Nucleus accumbens (tissue), 56 donors: ENCODE measurements around the gene SH2D2A.
A peak's percentile ranks its signal among the peaks of the same experiment; 100 is the strongest.

Source experiments
- DNase-seq, 56 donors: peaks; one replicate each; lab custom pipeline; 2025; lab: John Stamatoyannopoulos, UW

SH2D2A gene

DNA sequence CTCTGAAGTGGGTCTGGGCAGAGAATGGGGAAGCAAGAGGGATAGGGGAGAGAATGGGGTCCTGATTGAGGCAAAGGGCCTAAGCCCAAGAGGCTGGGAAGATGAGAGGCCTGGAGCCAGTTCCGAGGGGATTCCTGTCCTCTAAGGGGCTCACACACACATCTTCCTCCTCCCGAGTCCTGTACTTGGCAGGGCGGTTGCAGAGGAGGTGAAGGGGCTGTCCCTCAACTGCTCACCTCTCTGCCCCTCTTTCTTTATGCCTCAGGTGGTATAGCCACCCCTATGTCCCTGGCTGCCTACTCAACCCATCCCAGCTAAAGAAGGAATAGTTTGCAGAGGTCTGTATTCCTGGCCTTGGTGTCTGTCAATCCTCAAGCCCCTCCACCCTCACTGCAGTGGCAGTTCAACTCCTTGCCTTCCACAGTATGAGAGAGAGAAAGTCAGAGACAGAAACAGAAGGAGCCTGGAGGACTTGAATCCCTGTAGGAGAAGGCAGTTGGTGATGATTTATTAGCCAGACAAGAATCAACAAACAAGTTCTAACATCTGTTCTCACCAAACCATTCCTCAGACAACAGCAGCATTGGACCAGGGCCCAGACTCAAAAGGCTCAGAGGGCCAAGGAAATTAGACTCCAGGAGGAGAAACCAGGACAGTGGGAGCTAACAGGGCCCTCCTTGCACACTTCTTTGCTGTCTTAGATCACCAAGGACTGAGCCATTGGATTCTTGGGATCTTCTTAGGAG lies 10.7 kb downstream of the SH2D2A start:
- DNase-seq: no peak

DNA sequence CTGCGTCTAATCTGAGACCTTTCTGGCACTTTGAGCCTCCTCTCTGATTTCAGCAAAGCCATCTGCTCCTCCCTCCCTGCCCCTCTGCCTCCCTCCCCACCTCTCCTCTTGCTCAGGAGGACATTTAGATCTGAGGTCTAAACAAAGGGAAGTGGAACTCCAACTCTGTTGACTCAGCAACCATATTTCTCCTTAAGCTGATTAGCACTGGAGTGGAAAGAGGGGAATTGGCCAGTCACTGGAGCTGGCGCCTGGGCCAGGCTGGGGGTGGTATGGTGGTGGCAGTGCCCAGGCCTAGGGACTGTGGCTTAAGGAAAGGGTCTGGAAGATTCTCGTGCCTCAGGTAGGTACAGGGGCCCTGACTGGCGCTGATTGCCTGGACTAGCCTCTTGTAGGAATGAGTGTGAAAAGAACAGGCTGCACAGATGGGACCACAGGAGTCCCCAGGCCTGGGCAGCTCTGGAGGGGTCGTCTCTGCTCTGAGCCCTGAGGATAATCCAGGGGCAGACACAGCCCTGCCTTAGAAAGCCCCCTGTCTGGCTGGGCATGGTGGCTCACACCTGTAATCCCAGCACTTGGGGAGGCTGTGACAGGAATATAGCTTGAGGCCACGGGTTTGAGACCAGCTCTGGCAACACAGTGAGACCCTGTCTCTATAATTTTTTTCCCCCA lies 11.9 kb downstream of the SH2D2A start:
- DNase-seq: peak in 8 of 56 donors; percentile 5 to 45 (median 20)

DNA sequence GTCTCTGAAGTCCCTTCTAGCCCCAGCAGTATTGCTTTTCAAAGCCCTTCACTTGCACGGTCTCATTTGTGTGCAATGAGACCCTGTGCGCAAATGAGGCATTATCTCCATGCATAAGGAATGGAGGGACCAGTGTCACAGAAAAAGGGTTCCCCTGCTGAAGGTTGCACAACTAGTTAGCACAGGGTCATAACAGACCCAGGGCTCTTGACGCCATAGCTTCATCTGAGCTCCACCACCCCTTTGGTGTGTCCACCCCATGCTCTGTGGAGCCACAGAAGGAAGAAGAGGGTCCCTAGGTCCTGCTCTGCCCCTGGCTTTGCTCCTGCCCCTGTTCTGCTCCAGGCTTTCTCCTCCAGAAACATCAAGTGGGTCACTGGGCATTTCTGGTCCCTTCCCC lies 12.6 kb downstream of the SH2D2A start:
- DNase-seq: no peak

DNA sequence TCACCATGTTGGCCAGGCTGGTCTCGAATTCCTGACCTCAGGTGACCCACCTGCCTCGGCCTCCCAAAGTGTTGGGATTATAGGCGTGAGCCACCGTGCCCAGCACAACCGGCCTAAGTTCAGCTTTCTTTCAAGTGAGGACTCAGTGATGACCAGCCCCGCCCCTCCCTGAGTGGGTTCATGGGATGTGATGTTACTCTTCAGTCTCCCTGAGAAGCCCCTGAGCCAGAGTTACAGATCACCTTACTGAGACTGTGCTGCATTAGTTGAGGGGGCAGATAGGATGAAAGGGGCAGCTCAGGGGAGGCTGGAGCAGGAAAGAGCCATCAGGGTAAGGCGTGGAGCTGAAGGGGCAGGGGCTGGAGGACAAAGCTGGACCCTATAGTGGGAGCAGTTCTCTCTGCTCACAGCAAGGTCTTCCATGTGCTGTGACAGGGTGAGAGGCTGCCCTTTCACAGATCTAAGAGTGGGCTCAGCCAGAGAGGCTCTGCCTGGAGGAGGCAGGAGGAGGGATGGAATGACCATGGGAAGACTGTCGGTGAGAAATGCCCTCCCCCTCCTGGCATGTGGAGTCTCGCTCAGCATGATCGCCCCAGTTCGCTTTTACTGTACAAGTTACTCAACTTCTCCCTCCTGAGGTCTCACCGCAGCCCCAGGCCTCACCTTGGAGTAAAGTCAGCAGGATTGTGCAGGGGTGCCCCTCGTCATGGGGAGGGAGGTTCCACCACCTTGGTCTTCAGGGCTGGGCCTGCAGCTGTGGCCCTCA lies 13.4 kb downstream of the SH2D2A start:
- no peak for DNase-seq

DNA sequence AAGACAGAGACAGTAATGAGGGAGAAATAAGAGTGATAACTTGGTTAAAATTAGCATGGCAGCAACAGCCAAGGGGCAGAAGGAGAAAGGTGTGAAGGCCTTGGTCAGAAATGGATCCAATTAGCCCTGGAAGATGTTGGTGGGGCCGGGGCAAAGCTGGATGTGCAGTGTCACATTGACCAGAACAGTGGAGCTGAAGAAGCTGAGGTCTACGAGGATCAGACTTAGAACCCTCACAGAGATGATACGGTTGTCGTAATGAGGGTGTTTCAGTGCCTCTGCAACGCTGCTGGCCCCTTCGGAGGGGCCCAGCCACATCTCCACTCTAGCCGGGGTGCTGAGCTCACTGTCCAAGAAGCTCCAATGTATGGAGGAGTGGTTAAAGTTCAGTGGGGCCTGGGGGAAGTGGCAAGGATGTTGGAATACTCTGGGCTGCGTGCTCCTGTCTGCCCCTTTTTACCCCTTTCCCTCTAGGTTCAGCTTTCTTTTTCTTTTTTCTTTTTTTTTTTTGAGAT lies 14.2 kb downstream of the SH2D2A start:
- no peak for DNase-seq

DNA sequence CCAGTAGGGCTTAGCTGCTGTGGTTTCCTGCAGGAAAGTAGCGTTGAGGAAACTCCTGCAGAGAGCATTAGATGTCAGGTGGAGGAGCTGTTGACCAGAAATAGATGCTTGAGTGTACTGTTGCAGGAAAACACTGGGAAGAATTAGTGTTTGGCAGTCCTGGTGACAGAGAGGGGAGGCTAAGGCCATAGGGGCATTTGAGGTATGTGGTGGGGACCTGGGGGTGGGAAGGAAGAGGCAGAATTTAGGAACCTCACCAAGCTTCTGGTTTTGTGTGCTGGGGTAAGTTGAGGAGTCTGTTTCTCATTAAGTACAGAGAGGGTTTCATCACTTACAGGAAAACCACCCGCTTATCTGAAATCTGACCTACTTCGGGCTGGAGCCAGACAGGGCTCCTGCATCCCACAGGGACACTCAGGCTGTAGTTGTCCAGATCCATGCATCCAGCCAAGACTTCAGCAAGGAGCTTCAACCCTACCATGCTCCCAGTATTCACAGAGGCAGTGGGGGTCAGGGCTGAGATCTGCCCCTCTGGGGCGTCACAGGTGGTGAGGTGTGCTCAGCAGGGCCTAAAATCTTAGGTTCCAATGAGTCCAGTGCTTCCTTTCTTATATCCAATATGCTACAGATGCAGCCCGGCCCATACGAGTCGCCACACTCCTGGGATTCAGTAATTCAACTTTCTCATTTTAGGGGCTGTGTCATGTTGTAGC lies 15.1 kb downstream of the SH2D2A start:
- no peak for DNase-seq

DNA sequence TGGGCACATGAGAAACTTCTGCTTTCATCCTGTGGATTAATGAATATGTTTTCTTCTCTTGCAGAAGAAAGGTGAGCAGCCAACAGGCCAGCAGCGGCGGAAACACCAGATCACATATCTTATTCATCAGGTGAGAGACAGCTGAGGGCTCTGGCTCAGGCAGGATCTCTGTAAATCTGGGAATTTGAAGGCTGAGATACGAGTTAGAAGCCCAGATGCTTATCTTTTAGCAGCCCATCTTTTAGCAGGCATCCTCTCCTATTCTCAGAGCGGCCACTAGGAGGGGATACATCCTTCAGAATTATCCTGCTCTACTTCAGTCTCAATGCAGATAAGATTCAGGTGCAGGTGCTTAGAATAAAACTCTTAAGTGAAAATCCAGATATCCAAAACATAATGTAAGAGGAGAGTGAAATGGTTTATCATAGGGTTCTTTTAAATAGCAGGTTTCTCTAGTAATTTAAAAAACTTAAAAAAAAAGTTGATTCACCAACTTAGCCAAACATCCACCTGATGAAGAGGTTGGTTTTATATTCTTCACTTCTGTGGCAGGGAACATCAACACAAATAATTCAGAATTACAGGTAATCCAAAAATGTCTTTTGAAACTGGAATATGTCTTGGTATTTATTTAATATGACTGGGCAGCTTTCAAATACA lies 19.3 kb downstream of the SH2D2A start:
- peak in 16 of 56 donors; percentile 2 to 65 (median 18) for DNase-seq

DNA sequence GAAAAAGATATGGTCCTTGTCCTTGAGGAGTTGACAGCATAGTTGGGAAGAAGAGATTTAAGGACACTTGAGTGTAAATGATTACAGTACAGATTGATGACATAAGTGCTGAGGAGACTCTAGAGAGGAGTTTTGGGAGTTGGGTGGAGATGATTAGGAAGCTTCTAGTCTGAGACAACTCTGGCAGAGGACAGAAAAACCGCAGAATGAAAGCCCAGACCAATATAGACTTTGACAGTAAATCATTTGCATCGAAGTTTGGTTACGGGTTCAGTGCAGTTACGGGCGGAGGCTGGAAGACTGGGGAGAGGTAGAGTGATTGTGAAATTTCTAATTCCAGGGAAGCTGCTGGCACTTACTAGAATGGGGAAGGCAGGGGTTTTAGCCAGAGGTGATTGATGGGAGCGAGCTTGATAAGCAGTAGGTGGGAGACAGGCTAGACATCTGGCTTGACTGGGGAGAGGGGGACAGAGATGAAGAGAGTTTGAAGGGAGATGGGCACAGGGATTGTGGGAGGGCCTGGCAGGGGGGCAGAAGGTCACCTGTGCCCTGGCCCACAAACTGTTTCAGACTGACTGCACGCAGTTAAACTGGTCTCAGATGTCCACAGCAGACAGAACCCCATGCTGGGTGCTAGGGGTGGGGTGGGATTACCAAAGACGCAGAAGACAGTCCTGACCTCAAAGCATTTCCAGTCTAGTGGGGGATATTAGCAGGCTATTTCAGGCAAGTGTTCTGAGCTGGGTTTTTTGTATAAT lies 20.1 kb downstream of the SH2D2A start:
- no peak for DNase-seq

DNA sequence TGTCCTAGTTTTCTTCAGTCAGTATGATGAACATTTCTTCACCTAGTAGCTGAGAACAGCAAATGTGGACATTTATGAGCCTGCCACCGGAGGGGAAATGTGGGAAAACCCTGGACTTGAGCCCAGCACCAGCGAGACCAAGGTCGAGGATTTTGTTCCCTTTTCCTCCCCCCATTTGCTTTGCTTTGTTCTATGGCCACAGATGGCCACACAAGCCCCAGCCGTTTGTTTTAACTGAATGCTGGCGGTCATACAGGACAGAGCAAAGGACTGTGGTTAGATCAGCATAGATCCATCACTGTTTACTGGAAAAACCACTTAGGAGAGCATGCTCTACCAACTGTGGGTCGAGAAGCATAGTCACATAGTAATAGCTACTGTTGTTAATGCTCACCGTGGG lies 20.9 kb downstream of the SH2D2A start:
- peak in 42 of 56 donors; percentile 6 to 79 (median 53) for DNase-seq

DNA sequence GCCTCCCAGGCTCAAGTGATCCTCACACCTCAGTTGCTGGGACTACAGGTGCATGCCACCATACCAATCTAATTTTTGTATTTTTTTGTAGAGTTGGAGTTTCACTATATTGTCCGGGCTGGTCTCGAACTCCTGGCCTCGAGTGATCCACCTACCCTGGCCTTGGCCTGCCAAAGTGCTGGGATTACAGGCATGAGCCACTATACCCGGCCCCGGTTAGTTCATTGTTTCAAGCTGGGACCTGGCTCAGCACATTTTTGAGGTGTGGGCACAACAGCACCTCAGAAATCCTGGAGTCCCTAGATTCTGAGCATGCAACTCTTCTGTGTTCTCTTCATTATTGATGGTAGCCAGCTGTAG lies 21.3 kb downstream of the SH2D2A start:
- peak in 1 of 56 donors; percentile 35 for DNase-seq

DNA sequence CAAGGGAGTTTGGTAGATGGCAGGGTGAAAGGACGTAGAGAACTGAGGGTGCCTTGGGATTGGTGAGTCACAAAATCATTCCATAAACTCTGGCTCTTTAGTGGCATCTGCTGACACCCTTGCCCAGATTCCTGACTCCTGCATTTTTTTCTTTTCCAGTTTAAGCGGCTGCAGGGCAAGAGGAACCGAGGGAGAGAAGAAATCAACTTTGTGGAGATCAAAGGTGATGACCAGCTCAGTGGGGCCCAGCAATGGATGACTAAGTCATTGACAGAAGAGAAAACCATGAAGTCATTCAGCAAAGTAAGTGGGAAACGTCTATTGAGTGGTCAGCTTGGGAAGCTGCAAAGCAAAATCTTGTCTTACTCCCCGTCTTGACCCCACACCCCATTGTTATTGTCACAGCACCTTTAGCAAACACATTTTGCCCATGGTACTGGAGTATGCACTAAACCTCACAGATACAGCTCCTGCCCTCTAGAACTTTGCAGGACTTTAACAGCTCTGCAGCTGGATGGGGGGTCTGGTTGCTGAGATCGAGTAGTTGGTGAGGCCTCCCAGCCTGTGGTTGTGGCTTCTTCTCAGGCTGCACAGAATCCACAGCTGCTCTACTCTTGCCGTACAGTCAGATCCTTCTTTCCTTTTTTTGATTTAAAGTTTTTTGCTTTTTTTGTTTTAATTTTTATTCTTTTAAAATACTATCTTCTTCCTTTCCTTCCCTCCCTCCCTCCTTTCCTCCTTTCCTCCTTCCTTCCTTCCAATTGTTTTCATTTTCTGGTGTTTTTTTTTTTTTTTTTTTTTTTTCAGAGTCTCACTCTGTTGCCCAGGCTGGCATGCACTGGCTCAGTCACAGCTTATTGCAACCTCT lies 21.9 kb downstream of the SH2D2A start:
- DNase-seq: no peak

DNA sequence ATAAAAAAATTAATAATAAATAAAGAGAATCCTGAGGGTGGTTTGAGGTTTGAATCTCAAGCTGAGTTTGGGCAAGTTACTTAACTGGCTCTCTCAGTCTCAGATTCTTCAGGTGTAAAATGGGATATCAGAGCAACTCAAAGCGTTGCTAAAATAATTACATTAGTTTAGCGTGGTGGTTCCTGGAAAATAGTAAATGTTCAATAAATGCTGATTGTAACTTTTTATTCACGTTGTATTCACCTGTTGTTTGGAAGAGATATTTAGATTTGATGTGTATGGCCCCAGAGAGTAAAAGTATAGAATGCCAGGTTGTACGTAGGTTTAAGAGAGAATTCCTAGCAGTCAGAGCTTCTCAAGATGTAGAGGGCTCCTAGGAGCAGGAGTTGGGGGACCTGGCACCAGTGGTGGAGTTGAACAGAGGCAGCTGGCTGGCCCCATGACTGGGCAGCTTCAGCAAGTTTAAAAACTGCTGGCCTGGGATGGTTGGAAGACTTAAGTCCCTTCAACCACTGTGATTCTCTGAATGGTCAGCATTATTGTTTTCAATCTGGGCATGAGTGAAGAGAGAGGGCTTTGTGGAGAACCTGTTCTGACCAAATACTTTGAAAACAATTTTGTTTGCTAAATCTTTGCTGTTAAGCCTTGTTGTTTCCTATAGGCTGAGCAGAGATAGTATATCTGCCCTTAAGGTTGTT lies 26.9 kb downstream of the SH2D2A start:
- peak in 1 of 56 donors; percentile 8 for DNase-seq

DNA sequence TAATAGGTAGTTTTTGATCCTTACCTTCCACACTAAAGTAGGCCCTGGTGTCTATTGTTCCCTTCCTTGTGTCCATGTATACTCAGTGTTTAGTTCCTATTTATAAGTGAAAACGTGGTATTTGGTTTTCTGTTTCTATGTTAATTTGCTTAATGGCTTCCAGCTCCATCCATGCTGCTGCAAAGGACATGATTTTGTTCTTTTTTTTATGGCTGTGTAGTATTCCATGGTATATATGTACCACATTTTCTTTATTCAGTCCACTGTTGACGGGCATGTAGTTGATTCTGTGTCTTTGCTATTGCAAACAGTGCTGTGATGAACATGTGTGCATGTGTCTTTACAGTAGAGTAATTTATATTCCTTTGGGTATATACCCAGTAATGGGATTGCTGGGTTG lies 28.5 kb downstream of the SH2D2A start:
- no peak for DNase-seq

DNA sequence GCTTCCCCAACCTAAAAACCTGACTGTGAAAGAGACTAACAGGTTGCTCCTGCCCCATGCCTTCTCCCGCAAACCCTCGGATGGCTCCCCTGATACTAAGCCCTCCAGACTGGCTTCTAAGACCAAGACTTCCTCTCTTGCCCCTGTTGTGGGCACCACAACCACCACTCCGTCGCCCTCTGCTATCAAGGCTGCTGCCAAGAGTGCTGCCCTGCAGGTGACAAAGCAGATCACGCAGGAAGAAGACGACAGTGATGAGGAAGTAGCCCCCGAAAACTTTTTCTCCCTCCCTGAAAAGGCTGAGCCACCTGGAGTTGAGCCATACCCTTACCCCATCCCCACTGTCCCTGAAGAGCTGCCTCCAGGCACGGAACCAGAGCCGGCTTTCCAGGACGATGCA lies 30.0 kb downstream of the SH2D2A start:
- DNase-seq: no peak

DNA sequence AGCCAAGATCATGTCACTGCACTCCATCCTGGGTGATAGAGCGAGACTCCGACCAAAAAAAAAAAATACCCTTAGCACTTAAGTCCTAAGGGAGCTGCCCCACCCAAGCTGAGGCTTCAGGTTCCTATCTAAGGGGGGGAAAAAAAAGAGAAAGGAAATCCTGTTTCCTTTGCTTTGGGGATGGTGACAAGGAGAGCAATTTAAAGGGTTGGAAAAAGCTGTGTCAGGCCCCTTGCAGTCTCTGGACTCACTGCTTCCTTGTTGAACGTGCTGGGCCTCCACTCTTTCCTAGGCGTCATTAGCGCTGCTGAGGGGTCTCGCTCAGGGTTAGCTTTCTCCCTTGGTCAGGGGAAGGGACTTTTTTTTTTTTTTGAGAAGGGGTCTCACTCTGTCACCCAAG lies 31.2 kb downstream of the SH2D2A start:
- no peak for DNase-seq

DNA sequence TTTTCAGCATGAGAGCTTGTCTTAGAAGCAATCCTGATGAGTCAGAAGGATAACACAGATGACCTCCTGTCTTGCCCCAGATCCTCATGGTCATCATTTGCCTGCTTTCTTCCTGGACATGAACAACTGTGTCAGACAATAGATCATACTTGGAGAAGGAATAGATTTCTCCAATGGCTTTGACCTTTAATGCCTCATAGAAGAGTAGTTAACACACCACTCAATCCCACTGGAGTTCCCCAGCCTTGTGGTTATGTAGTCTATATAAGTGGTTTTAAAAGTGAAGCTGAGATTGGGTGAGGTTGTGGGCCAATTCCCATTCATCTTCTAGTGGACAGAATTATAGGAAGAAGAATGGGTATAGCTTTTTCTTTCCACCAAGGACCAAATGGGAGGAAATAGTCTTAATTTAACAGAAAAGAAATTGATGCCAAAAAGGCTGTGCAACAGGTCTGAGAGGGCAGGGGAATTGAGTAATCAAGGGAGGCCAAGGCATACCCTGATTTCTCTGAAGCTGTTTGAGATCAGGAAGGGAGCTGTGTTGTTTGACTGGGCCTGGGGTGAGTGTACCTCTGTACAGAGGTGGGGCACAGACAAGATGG lies 35.0 kb downstream of the SH2D2A start:
- no peak for DNase-seq

DNA sequence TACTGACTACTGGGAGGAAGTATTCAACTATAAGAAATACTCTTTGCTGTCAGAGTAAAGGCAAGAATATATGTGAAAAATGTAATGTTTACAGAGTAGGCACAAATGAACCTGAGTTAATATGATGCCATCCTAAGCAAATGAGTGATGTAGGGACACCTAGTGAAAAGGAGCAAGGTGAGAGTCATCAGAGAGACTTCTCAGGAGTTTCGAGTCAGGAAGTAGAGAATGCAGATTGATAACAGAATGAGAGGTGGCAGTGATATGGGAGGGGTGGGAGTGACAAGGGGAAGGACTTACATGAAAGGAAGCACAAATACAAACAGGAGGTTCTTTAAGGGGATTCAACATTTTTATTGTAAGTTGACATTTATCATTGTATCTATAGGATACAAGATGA lies 39.1 kb downstream of the SH2D2A start:
- no peak for DNase-seq
